ENCODE measurements around the gene RIOK3.

RIOK3 gene

DNA sequence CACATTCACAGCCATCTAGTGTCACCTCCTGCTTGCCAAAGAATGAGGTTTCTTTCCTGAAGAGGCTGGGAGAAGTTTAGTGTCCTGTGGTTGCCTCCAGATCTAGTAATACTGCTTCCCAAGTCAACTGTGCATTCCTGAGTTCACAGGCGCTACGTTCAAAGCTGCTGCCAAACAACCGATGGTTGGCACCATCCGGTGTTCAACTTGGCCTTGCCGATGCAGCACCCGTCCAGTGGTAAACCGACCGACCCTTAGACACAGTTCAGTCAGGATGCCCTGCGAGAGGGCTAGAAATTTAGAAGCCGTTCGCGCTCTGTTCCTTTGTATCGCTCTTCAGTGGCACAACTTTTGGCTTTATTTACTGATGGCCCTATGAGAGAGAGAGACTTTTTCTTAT, 78.8 kb downstream of the RIOK3 start:
- DNase-seq: no peak

Measured in stimulated activated CD4-positive, alpha-beta T cell treated with anti-CD3 and anti-CD28 coated beads, Interleukin-1b, Interleukin-23, amount 100 ng/mL, for 48 hours (primary cell).